Ishikawa (cell line): ENCODE results near the gene EPS15.

Experiments used
- CREB1 ChIP-seq: IDR thresholded peaks from 2 replicates; pipeline ENCODE4 v1.6.1; 2012; ENCODE audit warnings: low read depth
- EP300 ChIP-seq: IDR thresholded peaks from 2 replicates; pipeline ENCODE4 v1.6.1; 2012; ENCODE audit warnings: borderline replicate concordance

DNA sequence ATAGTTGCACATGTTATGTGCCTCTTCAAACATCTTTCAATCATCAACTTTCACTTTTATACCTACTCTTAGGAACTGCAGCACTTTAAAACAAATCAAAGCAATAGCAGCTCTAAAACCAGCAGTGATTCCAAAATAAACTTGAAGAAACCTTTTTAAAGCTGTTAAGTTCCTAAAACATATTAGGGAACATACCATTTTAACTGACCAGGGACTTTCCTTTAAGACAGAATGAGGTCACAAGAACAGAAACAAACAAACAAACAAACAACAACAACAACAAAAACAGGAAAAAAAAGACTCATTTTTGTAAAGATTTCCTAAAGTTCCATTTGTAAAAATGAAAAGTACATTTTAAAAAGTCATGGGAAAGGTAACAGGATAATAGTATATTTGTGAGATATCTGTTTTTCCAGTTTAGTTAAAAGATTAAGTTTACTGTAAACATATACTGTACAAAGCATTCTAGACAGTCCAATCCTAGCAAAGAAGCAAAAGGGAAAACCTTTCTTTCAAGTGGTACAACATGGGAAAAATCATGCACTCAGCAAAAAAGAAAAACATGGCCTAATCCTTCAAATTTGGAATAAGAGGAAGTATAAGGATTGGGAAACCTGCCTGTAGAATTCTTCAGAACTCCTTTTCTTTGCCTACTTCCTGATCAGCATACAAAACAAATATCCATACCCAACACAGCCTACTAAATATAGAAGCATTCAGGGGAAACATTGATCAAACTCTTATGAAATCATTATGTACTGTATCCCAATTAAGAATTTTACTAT is 45.5 kb downstream of the EPS15 start:
- no peak for TF ChIP-seq EP300
- no peak for TF ChIP-seq CREB1
